Jurkat, Clone E6-1 (cell line): ENCODE data around the gene AGAP1.
A peak's percentile ranks its signal among the peaks of the same experiment; 100 is the strongest.
"Not testable (repeated sequence)": the region's sequence is repeated elsewhere in the genome, so short reads cannot be mapped to it uniquely, and the experiment has no call there.

Source experiments
- DNase-seq: peaks from one replicate; pipeline ENCODE4 v3.0.0-alpha.2; 2011; ENCODE audit warnings: low read depth, low spot score
- H3K4me3 ChIP-seq: 2 replicates; pipeline ENCODE4 v1.5.1; 2011; ENCODE audit warnings: mild to moderate bottlenecking, low read length, control low read depth, moderate library complexity

AGAP1 gene

GRCh38 chr2:236047886-236048540 lies 554.2 kb downstream of the AGAP1 start:
- no peak for DNase-seq
- no peak overlapping the region for H3K4me3 ChIP-seq

GRCh38 chr2:236049981-236050380 lies 556.1 kb downstream of the AGAP1 start:
- peak; percentile 90 for DNase-seq
- H3K4me3 ChIP-seq, result no peak overlapping the region

GRCh38 chr2:236051351-236051750 lies 557.5 kb downstream of the AGAP1 start:
- H3K4me3 ChIP-seq, result no peak overlapping the region
- no peak for DNase-seq

- no peak overlapping the region for H3K4me3 ChIP-seq
- no peak for DNase-seq
Observed at GRCh38 chr2:236051806-236052205, 558.0 kb downstream of the AGAP1 start.

- no peak overlapping the region for H3K4me3 ChIP-seq
- no peak for DNase-seq
Observed at GRCh38 chr2:236052206-236052605, 558.4 kb downstream of the AGAP1 start.

GRCh38 chr2:236052926-236053821 lies 559.3 kb downstream of the AGAP1 start:
- H3K4me3 ChIP-seq, result no peak overlapping the region
- DNase-seq, result no peak

GRCh38 chr2:236054125-236054524 lies 560.3 kb downstream of the AGAP1 start:
- H3K4me3 ChIP-seq, result no peak overlapping the region

GRCh38 chr2:236054621-236055305 lies 560.9 kb downstream of the AGAP1 start:
- no peak for DNase-seq

More at GRCh38 chr2:236054125-236054524, 560.3 kb downstream of the AGAP1 start:
- DNase-seq, result no peak

GRCh38 chr2:236055471-236055870 lies 561.6 kb downstream of the AGAP1 start:
- DNase-seq, result no peak
- no peak overlapping the region for H3K4me3 ChIP-seq

More at GRCh38 chr2:236054621-236055305, 560.9 kb downstream of the AGAP1 start:
- no peak overlapping the region for H3K4me3 ChIP-seq

- DNase-seq, result no peak
Observed at GRCh38 chr2:236056141-236056540, 562.3 kb downstream of the AGAP1 start.

GRCh38 chr2:236057375-236057774 lies 563.5 kb downstream of the AGAP1 start:
- DNase-seq, result no peak
- no peak overlapping the region for H3K4me3 ChIP-seq

More at GRCh38 chr2:236056141-236056540, 562.3 kb downstream of the AGAP1 start:
- no peak overlapping the region for H3K4me3 ChIP-seq

- no peak overlapping the region for H3K4me3 ChIP-seq
- no peak for DNase-seq
Observed at GRCh38 chr2:236061497-236061896, 567.7 kb downstream of the AGAP1 start.

GRCh38 chr2:236061899-236062298 lies 568.1 kb downstream of the AGAP1 start:
- no peak for DNase-seq
- H3K4me3 ChIP-seq, result no peak overlapping the region

GRCh38 chr2:236062806-236063205 lies 569.0 kb downstream of the AGAP1 start:
- DNase-seq, H3K4me3 ChIP-seq: not testable (repeated sequence)

GRCh38 chr2:236063994-236064393 lies 570.2 kb downstream of the AGAP1 start:
- H3K4me3 ChIP-seq, result no peak overlapping the region
- DNase-seq, result no peak

GRCh38 chr2:236065314-236066160 lies 571.7 kb downstream of the AGAP1 start:
- H3K4me3 ChIP-seq, result no peak overlapping the region
- DNase-seq, result no peak

GRCh38 chr2:236070236-236070635 lies 576.4 kb downstream of the AGAP1 start:
- no peak for DNase-seq
- H3K4me3 ChIP-seq, result no peak overlapping the region

- DNase-seq, result no peak
- H3K4me3 ChIP-seq, result no peak overlapping the region
Observed at GRCh38 chr2:236073246-236073645, 579.4 kb downstream of the AGAP1 start.
